Measurements from ENCODE around the gene ARHGAP11B.
"Not testable (repeated sequence)": the region's sequence is repeated elsewhere in the genome, so short reads cannot be mapped to it uniquely, and the experiment has no call there.

The ARHGAP11B gene

DNA sequence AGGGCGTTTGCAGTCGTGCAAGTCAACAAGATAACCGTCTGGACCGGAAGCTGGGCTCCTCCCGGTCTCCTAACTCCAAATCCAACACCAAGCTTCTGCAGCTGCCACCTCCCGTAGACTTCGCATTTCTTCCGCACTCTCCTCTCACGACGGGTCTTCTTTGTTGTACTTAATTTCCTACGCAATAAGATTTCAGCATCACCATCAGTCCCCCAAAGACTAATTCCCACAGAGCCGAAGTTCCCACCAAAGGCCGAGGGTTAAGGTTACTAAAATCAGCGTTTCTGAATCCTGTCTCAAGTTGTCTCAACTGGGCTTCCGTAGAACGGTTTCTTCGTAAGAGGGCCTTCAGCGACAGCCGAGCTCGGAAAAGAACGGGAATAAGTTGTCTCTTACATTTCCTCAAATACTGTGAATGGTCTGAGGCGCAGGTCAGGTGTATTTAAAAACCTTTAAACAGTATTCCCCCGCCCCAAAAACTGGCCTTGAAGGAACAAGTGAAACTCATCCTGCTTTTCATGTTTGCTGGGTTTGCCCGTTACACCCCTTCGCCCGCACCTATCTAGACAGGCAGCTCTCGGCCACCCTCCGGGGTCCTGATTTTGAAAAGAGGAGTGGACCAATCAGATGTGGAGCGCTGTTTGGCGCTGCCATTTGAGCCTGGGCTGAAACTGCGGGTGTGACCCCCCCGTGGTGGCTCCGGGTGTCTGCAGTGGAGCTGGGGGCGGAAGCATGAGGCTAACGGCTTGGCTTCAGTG, at the start of gene ARHGAP11B:
Gene ARHGAP11B, plus strand, starts transcription at position 693 of the 758 bp plus-strand sequence.
- ATAC-seq: peak; percentile 95
- intact Hi-C loops (cut with DNase I, micrococcal nuclease): loop anchor here (5.0 to 10.0 kb wide), 3 partner anchors 699 to 859 kb away; partner anchors contain the start of gene KLF13 (in 2 of the 2)
- not testable (repeated sequence) for H3K9me3 Mint-ChIP-seq (ENCODE audit: low read depth); H3K27me3 Mint-ChIP-seq
- peaks cover 17% of the 10 kb centered on the region for H3K36me3 Mint-ChIP-seq (ENCODE audit: low read depth)
- peak; percentile 97 for DNase-seq
- peak within 1 kb of the TSS; percentile 98 for H3K27ac Mint-ChIP-seq
- peaks cover 12% of the 10 kb centered on the region for H3K4me1 Mint-ChIP-seq
- CTCF ChIA-PET: interaction anchor here (0.6 kb wide), 1 partner anchor 356 kb away, joined by 3 read pairs; no protein-coding TSS in a partner anchor
- POLR2A ChIA-PET: interaction anchor here (0.6 kb wide), 1 partner anchor 1989 kb away, joined by 3 read pairs; no protein-coding TSS in a partner anchor
- peak within 1 kb of the TSS; percentile 97 for H3K4me3 Mint-ChIP-seq

DNA sequence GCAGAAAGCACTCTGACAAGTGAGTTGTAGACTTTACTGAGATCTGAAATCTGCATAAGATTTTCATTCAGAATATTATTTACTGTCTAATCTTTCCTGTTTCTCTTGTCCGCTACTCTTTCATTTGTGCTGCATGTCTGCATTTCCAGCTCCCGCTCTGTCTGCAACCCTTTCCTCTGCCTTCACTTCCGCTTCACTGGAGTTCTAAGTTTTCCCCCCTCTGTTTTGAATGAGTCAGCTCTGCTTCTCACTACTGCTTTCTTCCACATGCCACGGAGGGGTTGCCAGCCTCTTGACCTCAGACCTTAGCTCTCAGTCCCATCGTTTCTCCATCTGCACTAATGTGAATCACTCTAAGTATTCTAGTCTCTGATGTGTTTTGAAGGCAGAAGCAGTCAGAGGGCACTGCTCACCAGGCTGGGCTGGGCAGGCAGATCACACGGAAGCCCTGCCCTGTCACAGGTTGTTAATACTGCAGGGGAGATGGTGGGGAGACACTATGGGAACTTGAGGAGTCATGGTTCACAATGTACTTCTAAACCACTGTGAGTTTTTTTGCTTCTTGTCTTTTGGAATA, 46.4 kb upstream of the ARHGAP11B start:
- ATAC-seq; intact Hi-C loops (cut with DNase I, micrococcal nuclease): not testable (repeated sequence)

DNA sequence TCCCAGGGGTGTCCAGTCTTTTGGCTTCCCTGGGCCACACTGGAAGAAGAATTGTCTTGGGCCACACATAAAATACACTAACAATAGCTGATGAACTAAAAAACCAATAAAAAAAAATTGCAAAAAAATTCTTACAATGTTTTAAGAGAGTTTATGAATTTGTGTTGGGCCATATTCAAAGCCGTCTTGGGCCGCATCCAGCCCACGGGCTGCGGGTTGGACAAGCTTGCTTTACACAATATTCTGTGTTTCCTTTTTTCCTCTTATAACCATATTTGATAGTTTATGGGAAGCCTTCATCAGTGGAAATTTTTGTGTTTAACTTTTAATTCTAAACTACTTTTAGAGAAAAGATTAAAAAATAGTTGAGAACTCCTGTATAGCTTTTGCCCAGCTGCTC, 45.2 kb upstream of the ARHGAP11B start:
- H3K9me3 Mint-ChIP-seq (ENCODE audit: low read depth); H3K27me3 Mint-ChIP-seq; intact Hi-C loops (cut with DNase I, micrococcal nuclease); H3K4me1 Mint-ChIP-seq; ATAC-seq; DNase-seq; H3K4me3 Mint-ChIP-seq; POLR2A ChIA-PET; H3K36me3 Mint-ChIP-seq (ENCODE audit: low read depth); H3K27ac Mint-ChIP-seq; CTCF ChIA-PET: not testable (repeated sequence)

More for the DNA sequence above, 46.4 kb upstream of the ARHGAP11B start:
- H3K27me3 Mint-ChIP-seq; CTCF ChIA-PET; H3K36me3 Mint-ChIP-seq (ENCODE audit: low read depth); H3K4me1 Mint-ChIP-seq; POLR2A ChIA-PET; DNase-seq; H3K27ac Mint-ChIP-seq; H3K9me3 Mint-ChIP-seq (ENCODE audit: low read depth); H3K4me3 Mint-ChIP-seq: not testable (repeated sequence)

GRCh38 chr15:30598953-30599352, 27.0 kb upstream of the ARHGAP11B start:
- H3K27ac Mint-ChIP-seq; intact Hi-C loops (cut with DNase I, micrococcal nuclease); ATAC-seq; CTCF ChIA-PET; DNase-seq; H3K9me3 Mint-ChIP-seq (ENCODE audit: low read depth); POLR2A ChIA-PET; H3K27me3 Mint-ChIP-seq; H3K4me1 Mint-ChIP-seq; H3K36me3 Mint-ChIP-seq (ENCODE audit: low read depth); H3K4me3 Mint-ChIP-seq: not testable (repeated sequence)

DNA sequence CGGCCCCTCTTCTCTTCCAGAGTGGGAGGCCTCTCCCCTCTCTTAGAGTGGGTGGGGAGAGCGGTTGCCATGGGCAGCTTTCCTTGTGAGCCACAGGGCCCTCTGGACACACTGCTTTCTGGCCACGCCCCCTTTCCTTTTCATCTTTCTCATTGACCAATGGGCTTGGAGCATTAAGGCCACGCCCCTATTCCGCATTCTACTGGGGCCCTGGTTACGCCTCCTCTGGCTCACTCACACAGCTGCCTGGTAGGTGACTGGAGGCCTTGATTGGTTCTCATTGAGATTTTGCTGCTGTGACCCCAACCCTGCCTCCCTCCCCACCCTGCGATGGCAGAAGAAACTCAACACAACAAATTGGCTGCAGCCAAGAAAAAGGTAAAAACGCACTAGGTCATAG, 22.1 kb upstream of the ARHGAP11B start, which contains the start of gene GOLGA8H:
Gene GOLGA8H, plus strand, starts transcription at position 233 of the 400 bp plus-strand sequence. Its CDS starts 98 bp downstream, at position 331.
- DNase-seq; CTCF ChIA-PET; H3K36me3 Mint-ChIP-seq (ENCODE audit: low read depth); H3K27me3 Mint-ChIP-seq; intact Hi-C loops (cut with DNase I, micrococcal nuclease); H3K4me3 Mint-ChIP-seq; H3K27ac Mint-ChIP-seq; H3K4me1 Mint-ChIP-seq; ATAC-seq; H3K9me3 Mint-ChIP-seq (ENCODE audit: low read depth); POLR2A ChIA-PET: not testable (repeated sequence)

GRCh38 chr15:30612271-30612670, 13.7 kb upstream of the ARHGAP11B start:
- H3K4me1 Mint-ChIP-seq; H3K4me3 Mint-ChIP-seq; H3K27me3 Mint-ChIP-seq; ATAC-seq; DNase-seq; H3K9me3 Mint-ChIP-seq (ENCODE audit: low read depth); intact Hi-C loops (cut with DNase I, micrococcal nuclease); H3K27ac Mint-ChIP-seq; H3K36me3 Mint-ChIP-seq (ENCODE audit: low read depth); CTCF ChIA-PET; POLR2A ChIA-PET: not testable (repeated sequence)

DNA sequence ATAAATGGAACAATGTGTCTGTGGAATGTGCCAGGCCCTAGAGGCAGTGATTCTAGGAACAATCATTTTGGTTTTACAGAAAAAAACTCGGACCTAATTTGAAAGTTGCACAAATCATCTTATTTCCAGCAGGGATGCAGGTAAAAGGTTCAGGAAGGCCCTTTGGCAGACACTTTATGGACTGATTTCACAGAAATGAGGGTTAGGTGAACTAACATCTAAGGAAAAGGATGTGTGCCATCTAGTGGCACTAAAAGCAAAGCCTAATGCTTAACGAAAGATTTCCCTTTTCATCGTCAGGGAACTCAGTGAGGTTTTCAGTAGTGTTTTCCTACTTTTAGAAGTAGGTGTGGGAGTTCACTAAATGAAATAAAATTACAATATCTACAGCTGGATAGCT, 4.6 kb upstream of the ARHGAP11B start:
- intact Hi-C loops (cut with DNase I, micrococcal nuclease): loop anchor here (10.0 kb wide), 2 partner anchors 703 to 863 kb away; partner anchors contain the start of gene KLF13 (in 1 of the 2)
- H3K27me3 Mint-ChIP-seq; CTCF ChIA-PET; H3K4me3 Mint-ChIP-seq; H3K4me1 Mint-ChIP-seq; DNase-seq; H3K9me3 Mint-ChIP-seq (ENCODE audit: low read depth); POLR2A ChIA-PET; ATAC-seq; H3K27ac Mint-ChIP-seq; H3K36me3 Mint-ChIP-seq (ENCODE audit: low read depth): not testable (repeated sequence)

DNA sequence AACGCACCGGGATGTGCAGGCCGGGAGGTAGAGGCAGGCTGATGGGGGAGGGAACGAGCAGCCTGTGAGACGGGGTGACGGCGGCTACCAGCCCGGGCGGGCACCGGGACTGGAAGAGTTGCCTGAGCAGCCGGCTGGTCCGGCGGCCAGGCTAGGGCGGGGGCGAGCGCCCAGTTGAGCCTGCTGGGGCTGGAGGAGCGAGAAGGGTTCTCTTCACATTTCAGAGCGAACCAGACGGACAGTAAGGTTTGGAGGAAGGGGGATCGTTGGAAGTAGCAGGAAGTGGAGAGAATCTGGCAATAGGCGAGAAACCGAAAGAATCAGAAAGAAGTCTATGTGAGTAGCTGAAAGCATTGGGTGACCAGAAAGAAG, 252 bp downstream of the ARHGAP11B start:
- peak overlapping the region; percentile 98 for H3K27ac Mint-ChIP-seq
- ChIA-PET POLR2A (interaction anchor here (0.6 kb wide), 1 partner anchor 1989 kb away, joined by 3 read pairs; no protein-coding TSS in a partner anchor), CTCF (interaction anchor here (0.6 kb wide), 1 partner anchor 355 kb away, joined by 3 read pairs; no protein-coding TSS in a partner anchor)
- H3K4me1 Mint-ChIP-seq: peaks cover 12% of the 10 kb centered on the region
- not testable (repeated sequence) for ATAC-seq; H3K9me3 Mint-ChIP-seq (ENCODE audit: low read depth); H3K27me3 Mint-ChIP-seq
- DNase-seq: peak; percentile 12
- peaks cover 17% of the 10 kb centered on the region for H3K36me3 Mint-ChIP-seq (ENCODE audit: low read depth)
- intact Hi-C loops (cut with DNase I, micrococcal nuclease): loop anchor here (5.0 to 10.0 kb wide), 3 partner anchors 699 to 859 kb away; partner anchors contain the start of gene KLF13 (in 2 of the 2)
- peak overlapping the region; percentile 97 for H3K4me3 Mint-ChIP-seq

GRCh38 chr15:30626632-30627031, 704 bp downstream of the ARHGAP11B start:
- Mint-ChIP-seq H3K4me1 (peaks cover 12% of the 10 kb centered on the region), H3K27ac (peak overlapping the region; percentile 98), H3K36me3 (ENCODE audit: low read depth) (peaks cover 17% of the 10 kb centered on the region), H3K4me3 (peak overlapping the region; percentile 97)
- ATAC-seq; H3K9me3 Mint-ChIP-seq (ENCODE audit: low read depth); H3K27me3 Mint-ChIP-seq; POLR2A ChIA-PET: not testable (repeated sequence)
- peak; percentile 18 for DNase-seq
- intact Hi-C loops (cut with DNase I, micrococcal nuclease): loop anchor here (5.0 to 10.0 kb wide), 3 partner anchors 698 to 858 kb away; partner anchors contain the start of gene KLF13 (in 2 of the 2)
- CTCF ChIA-PET: interaction anchor here (0.6 kb wide), 1 partner anchor 355 kb away, joined by 3 read pairs; no protein-coding TSS in a partner anchor

GRCh38 chr15:30650012-30650929, 24.3 kb downstream of the ARHGAP11B start:
- Mint-ChIP-seq H3K4me3 (no peak overlapping the region), H3K36me3 (ENCODE audit: low read depth) (peaks cover 44% of the 10 kb centered on the region), H3K27ac (no peak overlapping the region), H3K9me3 (ENCODE audit: low read depth) (no peaks in the 10 kb centered on the region), H3K4me1 (peaks cover 23% of the 10 kb centered on the region), H3K27me3 (no peaks in the 10 kb centered on the region)
- ATAC-seq: peak; percentile 44
- intact Hi-C loops (cut with DNase I, micrococcal nuclease): no loop called here
- DNase-seq: no peak
- CTCF ChIA-PET: no interaction called here
- POLR2A ChIA-PET: no interaction called here

GRCh38 chr15:30661154-30661553, 35.2 kb downstream of the ARHGAP11B start:
- H3K27ac Mint-ChIP-seq; H3K4me3 Mint-ChIP-seq; H3K9me3 Mint-ChIP-seq (ENCODE audit: low read depth); DNase-seq; CTCF ChIA-PET; ATAC-seq; POLR2A ChIA-PET; H3K4me1 Mint-ChIP-seq; H3K27me3 Mint-ChIP-seq: not testable (repeated sequence)
- H3K36me3 Mint-ChIP-seq (ENCODE audit: low read depth): peaks cover 15% of the 10 kb centered on the region
- intact Hi-C loops (cut with DNase I, micrococcal nuclease): loop anchor here in 1 of 2 experiments (5.0 kb wide), 1 partner anchor 466 kb away; no protein-coding TSS in a partner anchor
